Prostate gland (tissue), 2 donors: ENCODE results near the gene GLMN.
"Not testable (repeated sequence)": the region's sequence is repeated elsewhere in the genome, so short reads cannot be mapped to it uniquely, and the experiment has no call there.

Experiments used
- POLR2A ChIP-seq: fragments of 450-650 bp; IDR thresholded peaks from one replicate; pipeline ENCODE4 v1.6.1; 2016; ENCODE audit warnings: antibody characterized with exemption, mild to moderate bottlenecking
- POLR2AphosphoS5 ChIP-seq: sonication (generic); formaldehyde crosslinking; IDR thresholded peaks from one replicate; pipeline ENCODE4 v1.6.1; 2017; ENCODE audit warnings: antibody characterized with exemption
- TF ChIP-seq, protein P1 (sequence below), 4 experiments: fragments of 200-600 bp in 2 of 4; fragments of 450-650 bp in 2 of 4; sonication (generic) in 2 of 4; IDR thresholded peaks; 1 replicate in 3 of 4; 2 replicates in 1 of 4; pipeline ENCODE4 v1.5.1; 2016 to 2019; ENCODE audit warnings: antibody characterized with exemption in 4 of 4, mild to moderate bottlenecking in 2 of 4, moderate library complexity in 2 of 4

DNA sequence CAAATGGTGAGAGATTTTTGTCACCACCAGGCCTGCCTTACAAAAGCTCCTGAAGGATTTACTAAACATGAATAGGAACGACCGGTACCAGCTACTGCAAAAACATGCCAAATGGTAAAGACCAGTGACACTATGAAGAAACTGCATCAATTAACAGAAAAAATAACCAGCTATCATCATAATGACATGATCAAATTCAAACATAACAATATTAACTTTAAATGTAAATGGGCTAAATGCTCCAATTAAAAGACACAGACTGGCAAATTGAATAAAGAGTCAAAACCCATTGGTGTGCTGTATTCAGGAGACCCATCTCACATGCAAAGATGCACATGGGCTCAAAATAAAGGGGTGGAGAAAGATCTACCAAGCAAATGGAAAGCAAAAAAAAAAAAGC lies 17.4 kb downstream of the GLMN start:
- TF ChIP-seq, protein P1, sequence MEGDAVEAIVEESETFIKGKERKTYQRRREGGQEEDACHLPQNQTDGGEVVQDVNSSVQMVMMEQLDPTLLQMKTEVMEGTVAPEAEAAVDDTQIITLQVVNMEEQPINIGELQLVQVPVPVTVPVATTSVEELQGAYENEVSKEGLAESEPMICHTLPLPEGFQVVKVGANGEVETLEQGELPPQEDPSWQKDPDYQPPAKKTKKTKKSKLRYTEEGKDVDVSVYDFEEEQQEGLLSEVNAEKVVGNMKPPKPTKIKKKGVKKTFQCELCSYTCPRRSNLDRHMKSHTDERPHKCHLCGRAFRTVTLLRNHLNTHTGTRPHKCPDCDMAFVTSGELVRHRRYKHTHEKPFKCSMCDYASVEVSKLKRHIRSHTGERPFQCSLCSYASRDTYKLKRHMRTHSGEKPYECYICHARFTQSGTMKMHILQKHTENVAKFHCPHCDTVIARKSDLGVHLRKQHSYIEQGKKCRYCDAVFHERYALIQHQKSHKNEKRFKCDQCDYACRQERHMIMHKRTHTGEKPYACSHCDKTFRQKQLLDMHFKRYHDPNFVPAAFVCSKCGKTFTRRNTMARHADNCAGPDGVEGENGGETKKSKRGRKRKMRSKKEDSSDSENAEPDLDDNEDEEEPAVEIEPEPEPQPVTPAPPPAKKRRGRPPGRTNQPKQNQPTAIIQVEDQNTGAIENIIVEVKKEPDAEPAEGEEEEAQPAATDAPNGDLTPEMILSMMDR (IDR thresholded peaks at IDR 0.05) = not testable (repeated sequence)
- not testable (repeated sequence) for TF ChIP-seq POLR2AphosphoS5, POLR2A
